Thoracic aorta (tissue), 2 donors: Measurements from ENCODE around the gene RSPH10B. TPM values are rescaled to one million over a fixed set of nuclear protein-coding genes. Genes with fewer than 3 reads are reported as not detected.
"Not testable (repeated sequence)": the region's sequence is repeated elsewhere in the genome, so short reads cannot be mapped to it uniquely, and the experiment has no call there.

Source experiments
- ATAC-seq: fragments of 150-250 bp; one replicate; pipeline ENCODE4 v1.8.0; 2017; ENCODE audit warnings: low read depth; ENCODE audit not compliant: insufficient number of reproducible peaks, low FRiP score
- DNase-seq: peaks from one replicate; pipeline ENCODE4 v3.0.0-alpha.2; 2020; ENCODE audit warnings: low spot score
- H3K27ac ChIP-seq, 2 donors: fragments of 200-600 bp; sonication (generic); 1 replicate in 1 of 2; 2 replicates in 1 of 2; pipeline ENCODE4 v1.5.1; 2016; ENCODE audit warnings: mild to moderate bottlenecking in 2 of 2, moderate library complexity in 2 of 2
- H3K27me3 ChIP-seq: fragments of 200-600 bp; sonication (generic); replicated peaks from 2 replicates; pipeline ENCODE4 v1.6.0; 2016; ENCODE audit warnings: mild to moderate bottlenecking; ENCODE audit not compliant: insufficient read depth
- H3K36me3 ChIP-seq: fragments of 200-600 bp; sonication (generic); one replicate; pipeline ENCODE4 v1.5.1; 2016
- H3K4me1 ChIP-seq, 2 donors: fragments of 200-600 bp; sonication (generic); 1 replicate in 1 of 2; 2 replicates in 1 of 2; pipeline versions ENCODE4 v1.5.1 to v1.6.0; 2016; ENCODE audit warnings: low read depth in 2 of 2, mild to moderate bottlenecking in 1 of 2; ENCODE audit not compliant: control insufficient read depth in 1 of 2
- H3K4me3 ChIP-seq: fragments of 200-600 bp; sonication (generic); 2 replicates; pipeline ENCODE4 v1.5.1; 2016; ENCODE audit warnings: mild to moderate bottlenecking
- H3K9me3 ChIP-seq: fragments of 200-600 bp; sonication (generic); 2 replicates; pipeline ENCODE4 v1.5.1; 2016
- total RNA-seq, 2 donors: library from RNA; depleted of rRNA; stranded (reverse); fragments of >200 nt; gene quantifications; one replicate each; pipeline versions ENCODE4 v1.1.0 to v1.2.3, GENCODE V29; 2016

RSPH10B gene
- total RNA-seq, 2 donors from 2014 or later = 0.14 TPM; not detected in 1

- H3K27me3 ChIP-seq, ATAC-seq, H3K4me1 ChIP-seq, H3K36me3 ChIP-seq, H3K4me3 ChIP-seq, H3K27ac ChIP-seq, H3K9me3 ChIP-seq, DNase-seq: not testable (repeated sequence)
Observed at GRCh38 chr7:5963205-5963604, 7.3 kb downstream of the RSPH10B start.

GRCh38 chr7:5934945-5935450, 35.5 kb downstream of the RSPH10B start:
- not testable (repeated sequence) for H3K4me3 ChIP-seq, H3K4me1 ChIP-seq, ATAC-seq, H3K27ac ChIP-seq, DNase-seq, H3K36me3 ChIP-seq, H3K27me3 ChIP-seq, H3K9me3 ChIP-seq

GRCh38 chr7:5931905-5932644, 38.4 kb downstream of the RSPH10B start:
- not testable (repeated sequence) for H3K36me3 ChIP-seq, H3K4me1 ChIP-seq, H3K4me3 ChIP-seq, H3K27me3 ChIP-seq, H3K9me3 ChIP-seq, ATAC-seq, H3K27ac ChIP-seq, DNase-seq

- not testable (repeated sequence) for ATAC-seq, H3K27me3 ChIP-seq, H3K9me3 ChIP-seq, H3K4me3 ChIP-seq, H3K4me1 ChIP-seq, H3K27ac ChIP-seq, H3K36me3 ChIP-seq, DNase-seq
Observed at GRCh38 chr7:5931250-5931649, 39.2 kb downstream of the RSPH10B start.

- not testable (repeated sequence) for ATAC-seq, H3K4me3 ChIP-seq, DNase-seq, H3K9me3 ChIP-seq, H3K27ac ChIP-seq, H3K36me3 ChIP-seq, H3K27me3 ChIP-seq, H3K4me1 ChIP-seq
Observed at GRCh38 chr7:5930290-5930689, 40.2 kb downstream of the RSPH10B start.

GRCh38 chr7:5926263-5926870, 44.1 kb downstream of the RSPH10B start:
- ATAC-seq, H3K4me3 ChIP-seq, DNase-seq, H3K9me3 ChIP-seq, H3K36me3 ChIP-seq, H3K4me1 ChIP-seq, H3K27ac ChIP-seq, H3K27me3 ChIP-seq: not testable (repeated sequence)

- not testable (repeated sequence) for H3K4me3 ChIP-seq, H3K27ac ChIP-seq, DNase-seq, H3K9me3 ChIP-seq, H3K4me1 ChIP-seq, H3K27me3 ChIP-seq, H3K36me3 ChIP-seq, ATAC-seq
Observed at GRCh38 chr7:5924630-5925029, 45.9 kb downstream of the RSPH10B start.

- ATAC-seq, H3K4me3 ChIP-seq, DNase-seq: not testable (repeated sequence)
Observed at GRCh38 chr7:5924180-5924579, 46.3 kb downstream of the RSPH10B start.

GRCh38 chr7:5916529-5916928, 54.0 kb downstream of the RSPH10B start:
- H3K27ac ChIP-seq, ATAC-seq, H3K4me1 ChIP-seq, H3K4me3 ChIP-seq, H3K36me3 ChIP-seq, H3K27me3 ChIP-seq, H3K9me3 ChIP-seq, DNase-seq: not testable (repeated sequence)

More at GRCh38 chr7:5924180-5924579, 46.3 kb downstream of the RSPH10B start:
- not testable (repeated sequence) for H3K27ac ChIP-seq, H3K4me1 ChIP-seq, H3K9me3 ChIP-seq, H3K36me3 ChIP-seq, H3K27me3 ChIP-seq

- not testable (repeated sequence) for ATAC-seq, H3K27me3 ChIP-seq, DNase-seq, H3K4me3 ChIP-seq, H3K4me1 ChIP-seq, H3K27ac ChIP-seq, H3K36me3 ChIP-seq, H3K9me3 ChIP-seq
Observed at GRCh38 chr7:5908835-5909234, 61.7 kb downstream of the RSPH10B start.

GRCh38 chr7:5904726-5905125, 65.8 kb downstream of the RSPH10B start:
- not testable (repeated sequence) for H3K36me3 ChIP-seq, DNase-seq, H3K9me3 ChIP-seq, H3K4me1 ChIP-seq, ATAC-seq, H3K27ac ChIP-seq, H3K27me3 ChIP-seq, H3K4me3 ChIP-seq

- not testable (repeated sequence) for H3K4me3 ChIP-seq, DNase-seq, H3K9me3 ChIP-seq, H3K27me3 ChIP-seq, H3K4me1 ChIP-seq, H3K36me3 ChIP-seq, ATAC-seq, H3K27ac ChIP-seq
Observed at GRCh38 chr7:5903002-5903401, 67.5 kb downstream of the RSPH10B start.
